Suprapubic skin (tissue), 4 donors: ENCODE results near the gene ABCB11.

ENCODE experiments used
- POLR2A ChIP-seq, 2 donors: fragments of 450-650 bp; IDR thresholded peaks; one replicate each; pipeline ENCODE4 v1.6.1; 2017; ENCODE audit warnings: antibody characterized with exemption in 2 of 2, mild to moderate bottlenecking in 2 of 2, moderate library complexity in 2 of 2
- POLR2AphosphoS5 ChIP-seq, 3 donors: sonication (generic); formaldehyde crosslinking; IDR thresholded peaks; one replicate each; pipeline ENCODE4 v1.6.1; 2017; ENCODE audit warnings: antibody characterized with exemption in 3 of 3
- TF ChIP-seq, protein P1 (sequence below), 2 donors: fragments of 200-600 bp in 1 of 2; fragments of 450-650 bp in 1 of 2; sonication (generic) in 1 of 2; IDR thresholded peaks; one replicate each; pipeline ENCODE4 v1.5.1; 2016 to 2019; ENCODE audit warnings: antibody characterized with exemption in 2 of 2, mild to moderate bottlenecking in 1 of 2, moderate library complexity in 1 of 2

DNA sequence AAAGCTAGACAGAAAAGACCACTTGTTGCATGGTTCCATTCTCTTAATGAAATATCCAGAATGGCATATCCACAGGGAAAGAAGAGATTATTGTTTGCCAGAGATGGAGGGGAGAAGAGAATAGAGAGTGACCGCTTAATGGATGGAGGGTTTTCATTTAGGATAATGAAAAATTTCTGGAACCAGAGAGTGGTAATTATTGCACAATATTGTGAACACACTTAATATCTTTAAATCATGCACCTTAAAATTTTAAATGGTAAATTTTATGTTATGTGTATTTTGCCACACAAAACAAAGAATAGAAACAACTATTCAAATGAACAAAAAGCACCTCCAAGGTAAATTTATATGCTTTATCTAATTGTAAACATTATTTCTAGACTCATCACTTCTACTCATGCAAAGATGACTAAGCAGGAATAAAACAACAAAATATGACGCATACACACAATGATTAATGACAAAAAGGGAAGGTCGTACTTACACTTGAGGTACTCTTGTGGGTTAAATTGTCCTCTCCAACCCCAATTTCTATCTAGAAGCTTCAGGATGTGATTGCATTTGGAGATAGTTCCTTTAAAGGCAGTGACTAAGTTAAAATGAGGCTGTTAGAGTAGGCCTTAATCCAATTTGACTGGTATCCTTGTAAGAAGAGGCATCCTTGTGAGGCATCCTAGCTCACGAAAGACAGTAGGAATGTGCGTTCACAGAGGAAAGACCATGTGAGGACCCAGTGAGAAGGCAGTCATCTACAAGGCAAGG is 19.5 kb upstream of the ABCB11 start:
- TF ChIP-seq, protein P1, sequence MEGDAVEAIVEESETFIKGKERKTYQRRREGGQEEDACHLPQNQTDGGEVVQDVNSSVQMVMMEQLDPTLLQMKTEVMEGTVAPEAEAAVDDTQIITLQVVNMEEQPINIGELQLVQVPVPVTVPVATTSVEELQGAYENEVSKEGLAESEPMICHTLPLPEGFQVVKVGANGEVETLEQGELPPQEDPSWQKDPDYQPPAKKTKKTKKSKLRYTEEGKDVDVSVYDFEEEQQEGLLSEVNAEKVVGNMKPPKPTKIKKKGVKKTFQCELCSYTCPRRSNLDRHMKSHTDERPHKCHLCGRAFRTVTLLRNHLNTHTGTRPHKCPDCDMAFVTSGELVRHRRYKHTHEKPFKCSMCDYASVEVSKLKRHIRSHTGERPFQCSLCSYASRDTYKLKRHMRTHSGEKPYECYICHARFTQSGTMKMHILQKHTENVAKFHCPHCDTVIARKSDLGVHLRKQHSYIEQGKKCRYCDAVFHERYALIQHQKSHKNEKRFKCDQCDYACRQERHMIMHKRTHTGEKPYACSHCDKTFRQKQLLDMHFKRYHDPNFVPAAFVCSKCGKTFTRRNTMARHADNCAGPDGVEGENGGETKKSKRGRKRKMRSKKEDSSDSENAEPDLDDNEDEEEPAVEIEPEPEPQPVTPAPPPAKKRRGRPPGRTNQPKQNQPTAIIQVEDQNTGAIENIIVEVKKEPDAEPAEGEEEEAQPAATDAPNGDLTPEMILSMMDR (IDR thresholded peaks at IDR 0.05): no peak
- no peak for TF ChIP-seq POLR2A (IDR thresholded peaks at IDR 0.05)
- no peak for TF ChIP-seq POLR2AphosphoS5 (IDR thresholded peaks at IDR 0.05)
